ENCODE measurements around the gene BTBD9. TPM values are rescaled to one million over a fixed set of nuclear protein-coding genes. Genes with fewer than 3 reads are reported as not detected.

Gene BTBD9
- total and polyA plus RNA-seq, 2 of the 13 experiments (the other 11 are each of a cell fraction or from before 2014, with no cell fraction given) = 1.2 to 3.0 TPM

DNA sequence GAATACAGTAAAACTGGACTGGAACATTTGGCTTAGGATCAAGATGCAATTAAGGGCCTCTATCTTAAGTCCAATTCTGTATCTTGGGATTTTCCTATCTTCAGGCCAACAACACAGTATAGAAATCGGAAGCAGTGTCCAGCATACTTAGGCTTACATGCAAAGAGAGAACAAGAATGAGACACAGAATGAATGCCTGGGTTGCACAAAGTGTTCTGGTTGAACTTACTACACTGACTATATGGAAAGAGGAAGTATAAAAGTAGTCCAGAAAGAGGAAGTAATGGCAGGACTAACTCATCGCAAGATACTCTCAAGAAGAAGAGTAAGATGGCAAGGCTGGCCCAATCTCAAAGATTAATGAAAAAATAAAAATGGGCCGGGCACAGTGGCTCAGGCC lies 87.6 kb downstream of the BTBD9 start (continued):
- TF ChIP-seq PCBP2 (optimal IDR thresholded peaks at IDR 0.05; ENCODE audit: low read depth, low read length, poor library complexity, severe bottlenecking) (no peak), CBX2 (IDR thresholded peaks at IDR 0.05; ENCODE audit: low read depth, low read length) (no peak), CBX2 (CRISPR knock-in tag; IDR thresholded peaks at IDR 0.05; ENCODE audit: low read depth) (no peak), MIER2 (CRISPR knock-in tag; IDR thresholded peaks at IDR 0.05) (no peak), ZNF619 (CRISPR knock-in tag; IDR thresholded peaks at IDR 0.05) (no peak)

DNA sequence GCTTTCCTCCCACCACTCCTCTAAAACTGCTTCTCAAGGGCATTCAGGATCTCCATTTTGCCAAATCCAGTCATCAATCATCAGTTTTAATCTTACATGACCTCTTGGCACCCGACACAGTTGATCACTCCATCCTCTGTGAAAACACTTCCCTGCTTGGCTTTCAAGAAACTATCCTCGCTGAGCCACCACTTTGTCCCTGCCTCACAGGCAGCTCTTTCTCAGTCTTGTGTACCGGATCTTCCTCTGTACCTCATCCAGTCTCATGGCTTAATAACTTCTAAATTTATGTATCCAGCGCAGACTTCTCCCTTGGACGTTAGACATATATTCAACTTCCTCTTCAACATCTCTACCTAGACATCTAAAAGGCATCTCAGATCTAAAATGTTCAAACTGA lies 89.9 kb downstream of the BTBD9 start:
- TF ChIP-seq ZNF7 (CRISPR knock-in tag; IDR thresholded peaks at IDR 0.05) = no peak
- TF ChIP-seq KLF12 (CRISPR knock-in tag; IDR thresholded peaks at IDR 0.05; ENCODE audit: borderline replicate concordance) = no peak
- TF ChIP-seq, protein P1, sequence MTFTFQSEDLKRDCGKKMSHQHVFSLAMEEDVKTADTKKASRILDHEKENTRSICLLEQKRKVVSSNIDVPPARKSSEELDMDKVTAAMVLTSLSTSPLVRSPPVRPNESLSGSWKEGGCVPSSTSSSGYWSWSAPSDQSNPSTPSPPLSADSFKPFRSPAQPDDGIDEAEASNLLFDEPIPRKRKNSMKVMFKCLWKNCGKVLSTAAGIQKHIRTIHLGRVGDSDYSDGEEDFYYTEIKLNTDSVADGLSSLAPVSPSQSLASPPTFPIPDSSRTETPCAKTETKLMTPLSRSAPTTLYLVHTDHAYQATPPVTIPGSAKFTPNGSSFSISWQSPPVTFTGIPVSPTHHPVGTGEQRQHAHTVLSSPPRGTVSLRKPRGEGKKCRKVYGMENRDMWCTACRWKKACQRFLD (CRISPR knock-in tag; IDR thresholded peaks at IDR 0.05; ENCODE audit: borderline replicate concordance) = no peak
- no peak for TF ChIP-seq NFATC3 (CRISPR knock-in tag; IDR thresholded peaks at IDR 0.05)
- no peak for TF ChIP-seq EEA1 (CRISPR knock-in tag; IDR thresholded peaks at IDR 0.05; ENCODE audit: borderline replicate concordance)
- no peak for TF ChIP-seq KDM6A (CRISPR knock-in tag; IDR thresholded peaks at IDR 0.05; ENCODE audit: low read depth)
- TF ChIP-seq YY1 (IDR thresholded peaks at IDR 0.05; ENCODE audit: insufficient read depth, insufficient replicate concordance, low read depth, low read length) = no peak
- TF ChIP-seq ZZZ3 (CRISPR knock-in tag; IDR thresholded peaks at IDR 0.05; ENCODE audit: borderline replicate concordance) = no peak
- TF ChIP-seq ZC3H13 (CRISPR knock-in tag; IDR thresholded peaks at IDR 0.05) = no peak
- TF ChIP-seq ZBTB1 (CRISPR knock-in tag; IDR thresholded peaks at IDR 0.05; ENCODE audit: borderline replicate concordance) = no peak
- TF ChIP-seq ZBTB42 (CRISPR knock-in tag; IDR thresholded peaks at IDR 0.05) = no peak
- TF ChIP-seq ZNF33B (CRISPR knock-in tag; IDR thresholded peaks at IDR 0.05) = no peak
- no TSS peak for BruUV-seq (replicated peaks)
- 64% methylated on average over 5 of the region's 5 CpGs for WGBS (ENCODE audit: low lambda C conversion rate)
- H3K4me2 ChIP-seq (ENCODE audit: low read depth, low read length) = no peak overlapping the region
- no peak for DNase-seq (ENCODE audit: low spot score)
- no peaks in the 10 kb centered on the region for H3K4me1 ChIP-seq (ENCODE audit: insufficient read depth, low read length)
- H2AFZ ChIP-seq (ENCODE audit: low read length) = no peak overlapping the region
- in situ Hi-C loops (cut with HindIII; ENCODE audit: extremely low pct_ligation_motif_present, low pct_unique_long_range_greater_than_20kb) = no loop called here
- FAIRE-seq = no peak
- H3K36me3 ChIP-seq (replicated peaks in 1 of 2; ENCODE audit: control insufficient read depth in 1 of 2, insufficient read depth in 2 of 2, low read length in 2 of 2) = no peaks in the 10 kb centered on the region
- ATAC-seq = no peak
- H3K9ac ChIP-seq (ENCODE audit: insufficient read depth, low read depth, low read length) = no peak overlapping the region
- intact Hi-C loops (cut with micrococcal nuclease; ENCODE audit: unreplicated experiment) = no loop called here
- H3K9me3 ChIP-seq (ENCODE audit: low read length) = no peaks in the 10 kb centered on the region
- H3K79me2 ChIP-seq (ENCODE audit: insufficient read depth, low read length) = no peaks in the 10 kb centered on the region
- no peaks in the 10 kb centered on the region for H3K27me3 ChIP-seq (ENCODE audit: control insufficient read depth in 1 of 2, insufficient read depth in 2 of 2, low read length in 2 of 2)
- ChIA-PET POLR2A (no interaction called here), CTCF (ENCODE audit: low intra/inter-chr PET ratio, low total read pairs) (no interaction called here)
- H3K4me3 ChIP-seq (replicated peaks in 1 of 3; ENCODE audit: insufficient read depth in 1 of 3, low read depth in 2 of 3, low read length in 3 of 3) = no peak overlapping the region
- H4K20me1 ChIP-seq (ENCODE audit: insufficient read depth, low read length) = no peaks in the 10 kb centered on the region
- no peak overlapping the region for H3K27ac ChIP-seq (ENCODE audit: extremely low read length, insufficient read depth, low read length)
